SJCRH30 (cell line): ENCODE results near the gene TIAM2. TPM values are rescaled to one million over a fixed set of nuclear protein-coding genes. Genes with fewer than 3 reads are reported as not detected.

Experiments used
- DNase-seq, 2 experiments: peaks; one replicate each; pipeline ENCODE4 v3.0.0-alpha.2; 2015 to 2020
- H3K27ac ChIP-seq: fragments of 250-450 bp; sonication (Bioruptor Pico); 2 replicates; pipeline ENCODE4 v1.5.1; 2020; ENCODE audit warnings: mild to moderate bottlenecking, moderate library complexity
- H3K27me3 ChIP-seq: fragments of 250-450 bp; sonication (Bioruptor Pico); 2 replicates; pipeline ENCODE4 v1.5.1; 2020; ENCODE audit warnings: mild to moderate bottlenecking, moderate library complexity
- H3K36me3 ChIP-seq: fragments of 250-450 bp; sonication (Bioruptor Pico); 2 replicates; pipeline ENCODE4 v1.5.1; 2020; ENCODE audit warnings: mild to moderate bottlenecking, moderate library complexity
- H3K4me1 ChIP-seq: fragments of 250-450 bp; sonication (Bioruptor Pico); 2 replicates; pipeline ENCODE4 v1.5.1; 2020; ENCODE audit warnings: mild to moderate bottlenecking, moderate library complexity
- H3K4me3 ChIP-seq: fragments of 250-450 bp; sonication (Bioruptor Pico); 2 replicates; pipeline ENCODE4 v1.5.1; 2020; ENCODE audit warnings: mild to moderate bottlenecking, moderate library complexity
- H3K9me3 ChIP-seq: fragments of 250-450 bp; sonication (Bioruptor Pico); replicated peaks from 2 replicates; pipeline ENCODE4 v1.5.1; 2020; ENCODE audit warnings: mild to moderate bottlenecking, moderate library complexity
- total RNA-seq: library from RNA; depleted of rRNA; stranded (reverse); fragments of >200 nt; shearing (Covaris generic); gene quantifications from 2 replicates; pipeline ENCODE4 v1.2.3, GENCODE V29; 2014

The TIAM2 gene
- total RNA-seq, 1 experiment from 2014 or later, result 23.8 TPM

- H3K27me3 ChIP-seq, result no peaks in the 10 kb centered on the region
- no peaks in the 10 kb centered on the region for H3K4me1 ChIP-seq
- H3K36me3 ChIP-seq, result no peaks in the 10 kb centered on the region
- H3K27ac ChIP-seq, result no peak overlapping the region
- H3K9me3 ChIP-seq, result no peaks in the 10 kb centered on the region
- H3K4me3 ChIP-seq, result no peak overlapping the region
- no peak for DNase-seq
These were observed 17.5 kb upstream of the TIAM2 start for GRCh38 chr6:154977588-154977987.

GRCh38 chr6:154980273-154981078 lies 14.6 kb upstream of the TIAM2 start:
- no peaks in the 10 kb centered on the region for H3K27me3 ChIP-seq
- no peaks in the 10 kb centered on the region for H3K9me3 ChIP-seq
- H3K4me1 ChIP-seq, result peaks cover 2% of the 10 kb centered on the region; the same call in 1 of the 2 replicates
- no peak overlapping the region for H3K4me3 ChIP-seq
- no peak for DNase-seq
- no peaks in the 10 kb centered on the region for H3K36me3 ChIP-seq
- H3K27ac ChIP-seq, result no peak overlapping the region

GRCh38 chr6:154981079-154981870 lies 13.8 kb upstream of the TIAM2 start:
- Histone ChIP-seq H3K9me3 (no peaks in the 10 kb centered on the region), H3K4me1 (peaks cover 2% of the 10 kb centered on the region), H3K27ac (no peak overlapping the region), H3K27me3 (no peaks in the 10 kb centered on the region), H3K36me3 (no peaks in the 10 kb centered on the region), H3K4me3 (no peak overlapping the region)
- no peak for DNase-seq

GRCh38 chr6:154984146-154984545 lies 11.0 kb upstream of the TIAM2 start:
- H3K27me3 ChIP-seq, result no peaks in the 10 kb centered on the region
- peak; percentile 73 to 75 for DNase-seq
- no peaks in the 10 kb centered on the region for H3K9me3 ChIP-seq
- no peak overlapping the region for H3K4me3 ChIP-seq
- peaks cover 9% of the 10 kb centered on the region for H3K4me1 ChIP-seq
- H3K27ac ChIP-seq, result no peak overlapping the region
- no peaks in the 10 kb centered on the region for H3K36me3 ChIP-seq

GRCh38 chr6:154986787-154987235 lies 8.3 kb upstream of the TIAM2 start:
- H3K27me3 ChIP-seq, result no peaks in the 10 kb centered on the region
- H3K27ac ChIP-seq, result no peak overlapping the region
- no peaks in the 10 kb centered on the region for H3K36me3 ChIP-seq
- H3K4me1 ChIP-seq, result peaks cover 9% of the 10 kb centered on the region
- H3K9me3 ChIP-seq, result no peaks in the 10 kb centered on the region
- no peak overlapping the region for H3K4me3 ChIP-seq
- DNase-seq, result peak in 1 of 2 experiments; percentile 22

GRCh38 chr6:154989448-154989847 lies 5.7 kb upstream of the TIAM2 start:
- H3K9me3 ChIP-seq, result no peaks in the 10 kb centered on the region
- no peaks in the 10 kb centered on the region for H3K36me3 ChIP-seq
- H3K27me3 ChIP-seq, result no peaks in the 10 kb centered on the region
- no peak for DNase-seq
- peaks cover 6% of the 10 kb centered on the region for H3K4me1 ChIP-seq
- H3K4me3 ChIP-seq, result no peak overlapping the region
- no peak overlapping the region for H3K27ac ChIP-seq

- no peaks in the 10 kb centered on the region for H3K36me3 ChIP-seq
- H3K4me3 ChIP-seq, result no peak overlapping the region
- DNase-seq, result no peak
- H3K4me1 ChIP-seq, result peaks cover 6% of the 10 kb centered on the region
- H3K9me3 ChIP-seq, result no peaks in the 10 kb centered on the region
- no peaks in the 10 kb centered on the region for H3K27me3 ChIP-seq
- no peak overlapping the region for H3K27ac ChIP-seq
These were observed 3.9 kb upstream of the TIAM2 start for GRCh38 chr6:154991207-154991606.

- Histone ChIP-seq H3K9me3 (no peaks in the 10 kb centered on the region), H3K27ac (no peak overlapping the region), H3K27me3 (no peaks in the 10 kb centered on the region), H3K4me3 (no peak overlapping the region), H3K36me3 (no peaks in the 10 kb centered on the region), H3K4me1 (0 out of 2 replicates have a peak, but pooled peaks cover 3% of the 10 kb centered on the region)
- DNase-seq, result no peak
These were observed 2.1 kb upstream of the TIAM2 start for GRCh38 chr6:154993026-154993425.

- no peaks in the 10 kb centered on the region for H3K36me3 ChIP-seq
- no peak overlapping the region for H3K27ac ChIP-seq
- no peaks in the 10 kb centered on the region for H3K27me3 ChIP-seq
- DNase-seq, result no peak
- H3K9me3 ChIP-seq, result no peaks in the 10 kb centered on the region
- no peak overlapping the region for H3K4me3 ChIP-seq
- 0 out of 2 replicates have a peak, but pooled peaks cover 3% of the 10 kb centered on the region for H3K4me1 ChIP-seq
These were observed 1.4 kb upstream of the TIAM2 start for GRCh38 chr6:154993710-154994109.

- peak overlapping the region; percentile 96 for H3K4me3 ChIP-seq
- H3K9me3 ChIP-seq, result no peaks in the 10 kb centered on the region
- DNase-seq, result no peak
- H3K36me3 ChIP-seq, result no peaks in the 10 kb centered on the region
- H3K27ac ChIP-seq, result no peak overlapping the region
- 0 out of 2 replicates have a peak, but pooled peaks cover 3% of the 10 kb centered on the region for H3K4me1 ChIP-seq
- H3K27me3 ChIP-seq, result no peaks in the 10 kb centered on the region
These were observed 270 bp upstream of the TIAM2 start for GRCh38 chr6:154994836-154995253.

GRCh38 chr6:154996016-154996590 lies 988 bp downstream of the TIAM2 start:
- no peaks in the 10 kb centered on the region for H3K9me3 ChIP-seq
- 0 out of 2 replicates have a peak, but pooled peaks cover 3% of the 10 kb centered on the region for H3K4me1 ChIP-seq
- H3K27me3 ChIP-seq, result no peaks in the 10 kb centered on the region
- peak overlapping the region; percentile 68 for H3K27ac ChIP-seq
- H3K36me3 ChIP-seq, result no peaks in the 10 kb centered on the region
- H3K4me3 ChIP-seq, result peak overlapping the region; percentile 96
- no peak for DNase-seq

- Histone ChIP-seq H3K4me1 (0 out of 2 replicates have a peak, but pooled peaks cover 3% of the 10 kb centered on the region), H3K27ac (no peak overlapping the region), H3K36me3 (no peaks in the 10 kb centered on the region), H3K4me3 (no peak overlapping the region), H3K9me3 (no peaks in the 10 kb centered on the region), H3K27me3 (no peaks in the 10 kb centered on the region)
- DNase-seq, result no peak
These were observed 1.8 kb downstream of the TIAM2 start for GRCh38 chr6:154996841-154997311.

GRCh38 chr6:154998855-154999254 lies 3.7 kb downstream of the TIAM2 start:
- Histone ChIP-seq H3K9me3 (no peaks in the 10 kb centered on the region), H3K27ac (no peak overlapping the region), H3K27me3 (no peaks in the 10 kb centered on the region), H3K36me3 (no peaks in the 10 kb centered on the region), H3K4me3 (no peak overlapping the region), H3K4me1 (0 out of 2 replicates have a peak, but pooled peaks cover 3% of the 10 kb centered on the region)
- no peak for DNase-seq

GRCh38 chr6:155001482-155001881 lies 6.4 kb downstream of the TIAM2 start:
- H3K36me3 ChIP-seq, result no peaks in the 10 kb centered on the region
- 0 out of 2 replicates have a peak, but pooled peaks cover 1% of the 10 kb centered on the region for H3K4me1 ChIP-seq
- H3K27ac ChIP-seq, result no peak overlapping the region
- no peak overlapping the region for H3K4me3 ChIP-seq
- H3K9me3 ChIP-seq, result no peaks in the 10 kb centered on the region
- no peaks in the 10 kb centered on the region for H3K27me3 ChIP-seq
- no peak for DNase-seq

- H3K4me3 ChIP-seq, result no peak overlapping the region
- no peak for DNase-seq
- no peak overlapping the region for H3K27ac ChIP-seq
- H3K27me3 ChIP-seq, result no peaks in the 10 kb centered on the region
- H3K9me3 ChIP-seq, result no peaks in the 10 kb centered on the region
- no peaks in the 10 kb centered on the region for H3K36me3 ChIP-seq
- no peaks in the 10 kb centered on the region for H3K4me1 ChIP-seq
These were observed 6.8 kb downstream of the TIAM2 start for GRCh38 chr6:155001934-155002333.
